Adrenal gland (tissue), 12 donors: ENCODE data around the gene PDCD11. TPM values are rescaled to one million over a fixed set of nuclear protein-coding genes. Genes with fewer than 3 reads are reported as not detected.

Source experiments
- DNase-seq, 7 donors: peaks; one replicate each; pipeline ENCODE4 v3.0.0-alpha.2; 2019 to 2020
- H3K27ac ChIP-seq, 5 donors: fragments of 200-600 bp; sonication (generic) in 4 of 5; 1 replicate in 3 of 5; 2 replicates in 2 of 5; pipeline versions ENCODE4 v1.5.1 to v1.8.0; 2016 to 2020; ENCODE audit warnings: mild to moderate bottlenecking in 1 of 5
- H3K27me3 ChIP-seq: fragments of 200-600 bp; 2 replicates; pipeline ENCODE4 v1.8.0; 2021
- H3K36me3 ChIP-seq, 2 donors: fragments of 200-600 bp; replicated peaks in 1 of 2; 1 replicate in 1 of 2; 2 replicates in 1 of 2; pipeline versions ENCODE4 v1.5.1 to v1.8.0; 2018 to 2022
- H3K4me1 ChIP-seq, 2 donors: fragments of 200-600 bp; replicated peaks in 1 of 2; 1 replicate in 1 of 2; 2 replicates in 1 of 2; pipeline versions ENCODE4 v1.5.1 to v1.8.0; 2018 to 2021
- H3K4me3 ChIP-seq, 4 donors: fragments of 200-600 bp; sonication (generic) in 3 of 4; one replicate each; pipeline ENCODE4 v1.5.1; 2016 to 2018
- H3K9me3 ChIP-seq, 3 donors: fragments of 200-600 bp; sonication (generic) in 1 of 3; replicated peaks in 1 of 3; 1 replicate in 2 of 3; 2 replicates in 1 of 3; pipeline versions ENCODE4 v1.5.1 to v1.8.0; 2016 to 2021
- CTCF ChIP-seq, 6 experiments: fragments of 450-650 bp in 4 of 6; fragments of 200-600 bp in 2 of 6; sonication (generic) in 1 of 6; IDR thresholded peaks; 1 replicate in 5 of 6; 2 replicates in 1 of 6; pipeline versions ENCODE4 v1.5.1 to v1.8.0; 2016 to 2021; ENCODE audit warnings: antibody characterized with exemption in 6 of 6, mild to moderate bottlenecking in 2 of 6, moderate library complexity in 1 of 6
- POLR2A ChIP-seq, 2 donors: fragments of 450-650 bp; IDR thresholded peaks; one replicate each; pipeline ENCODE4 v1.6.1; 2017; ENCODE audit warnings: antibody characterized with exemption in 2 of 2, mild to moderate bottlenecking in 2 of 2, moderate library complexity in 1 of 2
- WGBS, 4 donors: extraction: QIAGEN DNeasy Blood & Tissue Kit in 2 of 4; methylation state at CpG; one replicate each; pipeline versions ENCODE4 v1.1.5 to v1.1.7; 2013 to 2017; 5-methylcytosine and 5-hydroxymethylcytosine counted together
- intact Hi-C, 2 donors: fragments of 100-400 bp; cut with DNase I; formaldehyde crosslinking; loops; one replicate each; pipeline versions ENCODE4 v1.14.1 to v1.15.0; 2022 to 2023
- polyA plus RNA-seq, 3 donors: library from polyadenylated mRNA; stranded (reverse); fragments of 200-250 nt in 2 of 3; fragments of 350-450 nt in 1 of 3; fragmentation: Illumina TruSeq in 1 of 3; extraction: RNeasy Lipid Tissue Mini Kit (QIAGEN cat#74804) in 1 of 3; gene quantifications; one replicate each; pipeline ENCODE4 v1.2.3, GENCODE V29; 2013 to 2014
- total RNA-seq, 9 donors: library from RNA; depleted of rRNA in 4 of 9; stranded (reverse); fragments of >200 nt in 4 of 9; fragments of 120-200 nt in 1 of 9; fragmentation: NEBNext Ultra II Directional in 1 of 9; extraction: Animal tissue kit (Norgen Biotek cat#: 25700) in 1 of 9; gene quantifications; one replicate each; pipeline versions ENCODE4 v1.1.0 to v1.2.4, GENCODE V29; 2013 to 2023
- donor health status: healthy with polysubstance abuse.
- donor health status: Bipolar disorder and iron deficiency.
- donor health status: DM: yes; HTN: yes; CAD: no.
- donor health status: DM: no; HTN: no; CAD: no.
- donor health status: DM: no; HTN: no; CAD: no.
- donor health status: DM: yes; HTN: yes; CAD: no.

Gene PDCD11
- total and polyA plus RNA-seq, 12 donors = 13.6 to 39.7 (median 21.2) TPM

- no peak overlapping the region for H3K4me3 ChIP-seq
- H3K4me1 ChIP-seq = peaks cover 6 to 9% of the 10 kb centered on the region in 2 donors
- H3K9me3 ChIP-seq = no peaks in the 10 kb centered on the region
- H3K27ac ChIP-seq = no peak overlapping the region
- no peak for TF ChIP-seq CTCF (IDR thresholded peaks at IDR 0.05)
- TF ChIP-seq POLR2A (IDR thresholded peaks at IDR 0.05) = no peak
- intact Hi-C loops = no loop called here
- no peak for DNase-seq
- 91 to 96% (median 94%) methylated on average over 5 of the region's 5 CpGs for WGBS, 4 donors
- peaks cover 0 to 53% of the 10 kb centered on the region in 2 donors for H3K36me3 ChIP-seq
- no peaks in the 10 kb centered on the region for H3K27me3 ChIP-seq
Measured at GRCh38 chr10:103429647-103430046, 33.2 kb downstream of the PDCD11 start.

- Histone ChIP-seq H3K4me3 (no peak overlapping the region), H3K4me1 (peaks cover 6 to 9% of the 10 kb centered on the region in 2 donors), H3K27ac (no peak overlapping the region), H3K27me3 (no peaks in the 10 kb centered on the region), H3K9me3 (no peaks in the 10 kb centered on the region), H3K36me3 (peaks cover 0 to 52% of the 10 kb centered on the region in 2 donors)
- 67 to 81% (median 78%) methylated on average over 8 of the region's 8 CpGs for WGBS, 4 donors
- intact Hi-C loops = no loop called here
- TF ChIP-seq CTCF (IDR thresholded peaks at IDR 0.05) = no peak
- DNase-seq = no peak
Measured at GRCh38 chr10:103431902-103432301, 35.5 kb downstream of the PDCD11 start.

GRCh38 chr10:103433858-103434257 is 37.4 kb downstream of the PDCD11 start:
- no peaks in the 10 kb centered on the region for H3K27me3 ChIP-seq
- no peak overlapping the region for H3K27ac ChIP-seq
- H3K4me1 ChIP-seq = peaks cover 6 to 9% of the 10 kb centered on the region in 2 donors
- peak in 6 of 7 donors; percentile 69 to 87 (median 79) for DNase-seq
- TF ChIP-seq CTCF (IDR thresholded peaks at IDR 0.05) (no peak), POLR2A (IDR thresholded peaks at IDR 0.05) (no peak)
- 46 to 59% (median 54%) methylated on average over 2 of the region's 2 CpGs for WGBS, 4 donors
- no peak overlapping the region for H3K4me3 ChIP-seq
- H3K36me3 ChIP-seq = peaks cover 0 to 52% of the 10 kb centered on the region in 2 donors
- intact Hi-C loops = no loop called here
- H3K9me3 ChIP-seq = no peaks in the 10 kb centered on the region

- no peak overlapping the region for H3K4me3 ChIP-seq
- WGBS, 4 donors = 90 to 100% (median 95%) methylated on average over 4 of the region's 4 CpGs
- no peak for TF ChIP-seq POLR2A (IDR thresholded peaks at IDR 0.05)
- TF ChIP-seq CTCF (IDR thresholded peaks at IDR 0.05) = no peak
- DNase-seq = no peak
- peaks cover 0 to 79% of the 10 kb centered on the region in 2 donors for H3K36me3 ChIP-seq
- H3K4me1 ChIP-seq = peaks cover 17 to 24% of the 10 kb centered on the region in 2 donors
- H3K9me3 ChIP-seq = no peaks in the 10 kb centered on the region
- intact Hi-C loops = no loop called here
- H3K27me3 ChIP-seq = no peaks in the 10 kb centered on the region
- H3K27ac ChIP-seq = no peak overlapping the region
Measured at GRCh38 chr10:103439776-103440175, 43.4 kb downstream of the PDCD11 start.
